ENCODE data around the gene PCDHA4.
"Not testable (repeated sequence)": the region's sequence is repeated elsewhere in the genome, so short reads cannot be mapped to it uniquely, and the experiment has no call there.

The PCDHA4 gene

DNA sequence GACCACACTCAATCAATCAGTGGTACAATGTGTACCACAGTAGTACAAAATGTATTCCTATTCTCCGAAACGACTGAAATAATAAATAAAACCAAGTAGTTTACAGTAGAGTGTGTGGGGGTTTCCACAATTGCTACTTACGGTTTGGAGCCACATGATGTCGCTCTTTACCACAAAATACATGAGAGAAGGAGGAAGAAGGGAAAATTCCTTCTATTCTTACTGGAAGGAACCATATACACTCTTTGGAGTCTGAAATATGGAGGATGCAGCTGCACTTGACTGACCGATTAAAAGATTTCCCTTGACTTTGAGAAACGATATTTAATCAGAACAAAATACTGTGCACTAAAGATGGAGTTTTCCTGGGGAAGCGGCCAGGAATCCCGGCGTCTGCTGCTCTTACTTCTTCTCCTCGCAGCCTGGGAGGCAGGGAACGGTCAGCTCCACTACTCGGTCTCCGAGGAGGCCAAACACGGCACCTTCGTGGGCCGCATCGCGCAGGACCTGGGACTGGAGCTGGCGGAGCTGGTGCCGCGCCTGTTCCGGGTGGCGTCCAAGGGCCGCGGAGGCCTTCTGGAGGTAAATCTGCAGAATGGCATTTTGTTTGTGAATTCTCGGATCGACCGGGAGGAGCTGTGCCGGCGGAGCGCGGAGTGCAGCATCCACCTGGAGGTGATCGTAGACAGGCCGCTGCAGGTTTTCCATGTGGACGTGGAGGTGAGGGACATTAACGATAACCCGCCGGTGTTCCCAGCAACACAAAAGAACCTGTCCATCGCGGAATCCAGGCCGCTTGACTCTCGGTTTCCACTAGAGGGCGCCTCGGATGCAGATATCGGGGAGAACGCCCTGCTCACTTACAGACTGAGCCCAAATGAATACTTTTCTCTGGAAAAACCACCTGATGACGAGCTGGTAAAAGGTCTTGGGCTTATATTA lies at the start of gene PCDHA4:
Gene PCDHA4, plus strand, starts transcription at position 235 of the 942 bp plus-strand sequence.
- DNase-seq, result no peak

GRCh38 chr5:140764177-140764973 lies 42.5 kb upstream of the PCDHA4 start:
- no peak for DNase-seq

DNA sequence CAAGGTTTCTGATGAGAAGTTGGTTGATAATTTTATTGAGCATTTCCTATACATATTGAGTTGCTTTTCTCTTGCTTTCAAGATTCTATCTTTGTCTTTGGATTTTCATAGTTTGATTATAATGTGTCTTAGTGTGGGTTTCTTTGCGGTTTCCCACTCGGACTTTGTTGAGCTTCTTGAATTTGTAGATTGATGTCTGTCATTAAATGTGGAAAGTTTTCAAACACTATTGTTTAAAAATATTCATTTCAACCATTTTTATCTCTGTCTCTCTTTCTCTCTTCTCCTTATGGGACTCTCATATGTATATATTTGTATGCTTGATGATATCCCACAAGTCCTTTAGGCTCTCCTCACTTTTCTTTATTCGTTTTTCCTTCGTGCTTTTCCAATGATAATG lies 39.4 kb upstream of the PCDHA4 start:
- no peak for DNase-seq

DNA sequence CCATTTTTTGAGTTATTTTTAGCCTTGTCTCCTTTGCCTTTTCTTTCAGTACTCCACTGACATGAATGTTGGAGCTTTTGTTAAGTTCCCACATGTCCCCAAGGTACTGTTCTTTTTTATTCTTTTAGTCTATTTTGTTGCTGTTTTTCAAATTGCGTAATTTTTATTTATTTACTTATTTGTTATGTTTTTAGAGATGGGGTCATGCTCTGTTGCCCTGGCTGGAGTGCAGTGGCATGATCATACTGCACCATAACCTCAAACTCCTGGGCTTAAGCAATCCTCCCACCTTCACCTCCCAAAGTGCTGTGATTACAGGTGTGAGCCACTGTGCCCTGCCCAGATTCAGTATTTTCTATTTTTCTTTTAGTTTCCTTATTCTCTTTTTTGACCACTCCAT lies 26.4 kb upstream of the PCDHA4 start:
- DNase-seq, result no peak

- no peak for DNase-seq
Measured at GRCh38 chr5:140785905-140786686, 20.8 kb upstream of the PCDHA4 start, which contains the start of gene PCDHA1. TSS of gene PCDHA1 (plus strand) at chr5:140786140.

DNA sequence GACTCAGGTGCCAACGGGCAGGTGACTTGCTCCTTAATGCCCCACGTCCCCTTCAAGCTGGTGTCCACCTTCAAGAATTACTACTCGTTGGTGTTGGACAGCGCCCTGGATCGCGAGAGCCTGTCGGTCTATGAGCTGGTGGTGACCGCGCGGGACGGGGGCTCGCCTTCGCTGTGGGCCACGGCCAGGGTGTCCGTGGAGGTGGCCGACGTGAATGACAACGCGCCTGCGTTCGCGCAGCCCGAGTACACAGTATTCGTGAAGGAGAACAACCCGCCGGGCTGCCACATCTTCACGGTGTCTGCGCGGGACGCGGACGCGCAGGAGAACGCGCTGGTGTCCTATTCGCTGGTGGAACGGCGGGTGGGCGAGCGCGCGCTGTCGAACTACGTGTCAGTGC lies 19.4 kb upstream of the PCDHA4 start:
- not testable (repeated sequence) for DNase-seq

DNA sequence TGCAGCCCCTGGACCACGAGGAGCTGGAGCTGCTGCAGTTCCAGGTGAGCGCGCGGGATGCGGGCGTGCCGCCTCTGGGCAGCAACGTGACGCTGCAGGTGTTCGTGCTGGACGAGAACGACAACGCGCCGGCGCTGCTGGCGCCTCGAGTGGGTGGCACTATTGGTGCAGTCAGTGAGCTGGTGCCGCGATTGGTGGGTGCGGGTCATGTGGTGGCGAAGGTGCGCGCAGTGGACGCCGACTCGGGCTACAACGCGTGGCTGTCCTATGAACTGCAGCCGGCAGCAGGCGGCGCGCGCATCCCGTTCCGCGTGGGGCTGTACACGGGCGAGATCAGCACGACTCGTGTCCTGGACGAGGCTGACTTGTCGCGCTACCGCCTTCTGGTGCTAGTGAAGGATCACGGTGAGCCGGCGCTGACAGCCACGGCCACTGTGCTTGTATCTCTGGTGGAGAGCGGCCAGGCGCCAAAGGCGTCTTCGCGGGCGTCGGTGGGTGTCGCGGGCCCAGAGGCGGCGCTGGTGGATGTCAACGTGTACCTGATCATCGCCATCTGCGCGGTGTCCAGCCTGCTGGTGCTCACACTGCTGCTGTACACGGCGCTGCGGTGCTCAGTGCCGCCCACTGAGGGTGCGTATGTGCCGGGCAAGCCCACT lies 18.9 kb upstream of the PCDHA4 start:
- DNase-seq, result not testable (repeated sequence)

GRCh38 chr5:140791089-140791488 lies 15.8 kb upstream of the PCDHA4 start:
- DNase-seq, result no peak

- DNase-seq, result no peak
Measured at GRCh38 chr5:140794595-140795258, 12.1 kb upstream of the PCDHA4 start, which contains the start of gene PCDHA2. TSS of gene PCDHA2 (plus strand) at chr5:140794852.

GRCh38 chr5:140795259-140795641 lies 11.6 kb upstream of the PCDHA4 start:
- no peak for DNase-seq

- DNase-seq, result not testable (repeated sequence)
Measured at GRCh38 chr5:140796072-140796717, 10.7 kb upstream of the PCDHA4 start.

DNA sequence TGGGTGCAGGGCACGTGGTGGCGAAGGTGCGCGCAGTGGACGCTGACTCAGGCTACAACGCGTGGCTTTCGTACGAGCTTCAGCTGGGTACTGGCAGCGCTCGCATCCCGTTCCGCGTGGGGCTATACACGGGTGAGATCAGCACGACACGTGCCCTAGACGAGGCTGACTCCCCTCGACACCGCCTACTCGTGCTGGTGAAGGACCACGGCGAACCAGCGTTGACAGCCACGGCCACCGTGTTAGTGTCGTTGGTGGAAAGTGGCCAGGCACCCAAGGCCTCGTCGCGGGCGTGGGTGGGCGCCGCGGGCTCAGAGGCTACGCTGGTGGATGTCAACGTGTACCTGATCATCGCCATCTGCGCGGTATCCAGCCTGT lies 10.2 kb upstream of the PCDHA4 start:
- DNase-seq, result no peak

- DNase-seq, result no peak
Measured at GRCh38 chr5:140800816-140801493, 5.9 kb upstream of the PCDHA4 start, which contains the start of gene PCDHA3. TSS of gene PCDHA3 (plus strand) at chr5:140801057.

DNA sequence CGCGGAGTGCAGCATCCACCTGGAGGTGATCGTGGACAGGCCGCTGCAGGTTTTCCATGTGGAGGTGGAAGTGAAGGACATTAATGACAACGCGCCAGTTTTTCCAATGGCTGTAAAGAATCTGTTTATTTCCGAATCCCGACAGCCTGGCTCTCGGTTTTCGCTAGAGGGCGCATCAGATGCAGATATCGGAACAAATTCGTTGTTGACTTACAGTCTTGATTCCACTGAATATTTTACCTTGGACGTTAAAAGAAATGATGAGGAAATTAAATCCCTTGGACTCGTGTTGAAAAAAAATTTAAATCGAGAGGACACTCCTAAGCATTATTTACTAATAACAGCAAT lies 5.4 kb upstream of the PCDHA4 start:
- DNase-seq, result no peak

- not testable (repeated sequence) for DNase-seq
Measured at GRCh38 chr5:140802381-140802780, 4.5 kb upstream of the PCDHA4 start.

- DNase-seq, result no peak
Measured at GRCh38 chr5:140802781-140803271, 4.0 kb upstream of the PCDHA4 start.

- DNase-seq, result not testable (repeated sequence)
Measured at GRCh38 chr5:140808241-140808888, 1.5 kb downstream of the PCDHA4 start.

GRCh38 chr5:140808889-140809291 lies 2.0 kb downstream of the PCDHA4 start:
- no peak for DNase-seq

- no peak for DNase-seq
Measured at GRCh38 chr5:140821375-140822280, 14.8 kb downstream of the PCDHA4 start, which contains the start of gene PCDHA5. TSS of gene PCDHA5 (plus strand) at chr5:140821613.

Measured in stimulated activated naive CD4-positive, alpha-beta T cell treated with Interleukin-2 at 50 U/mL for 16 hours (primary cell).